ENCODE data around the gene STAT3.

- TF ChIP-seq CTCF (conservative IDR thresholded peaks at IDR 0.05; ENCODE audit: low read depth, low read length) (no peak), EZH2 (IDR thresholded peaks at IDR 0.05; ENCODE audit: borderline replicate concordance, low read depth, low read length, poor library complexity, severe bottlenecking) (no peak)
Measured at GRCh38 chr17:42274253-42274542, 114.0 kb downstream of the STAT3 start.

Data from A673 (cell line).